H4 (cell line): ENCODE results near the gene RAB13. TPM values are rescaled to one million over a fixed set of nuclear protein-coding genes. Genes with fewer than 3 reads are reported as not detected.

Source experiments
- DNase-seq: peaks from one replicate; pipeline ENCODE4 v3.0.0-alpha.2; 2015; ENCODE audit warnings: low spot score
- total RNA-seq: library from RNA; depleted of rRNA; stranded (reverse); fragments of >200 nt; shearing (Covaris generic); gene quantifications from 2 replicates; pipeline ENCODE4 v1.2.3, GENCODE V29; 2014

The RAB13 gene
- total RNA-seq, 1 experiment from 2014 or later = 36.1 TPM

DNA sequence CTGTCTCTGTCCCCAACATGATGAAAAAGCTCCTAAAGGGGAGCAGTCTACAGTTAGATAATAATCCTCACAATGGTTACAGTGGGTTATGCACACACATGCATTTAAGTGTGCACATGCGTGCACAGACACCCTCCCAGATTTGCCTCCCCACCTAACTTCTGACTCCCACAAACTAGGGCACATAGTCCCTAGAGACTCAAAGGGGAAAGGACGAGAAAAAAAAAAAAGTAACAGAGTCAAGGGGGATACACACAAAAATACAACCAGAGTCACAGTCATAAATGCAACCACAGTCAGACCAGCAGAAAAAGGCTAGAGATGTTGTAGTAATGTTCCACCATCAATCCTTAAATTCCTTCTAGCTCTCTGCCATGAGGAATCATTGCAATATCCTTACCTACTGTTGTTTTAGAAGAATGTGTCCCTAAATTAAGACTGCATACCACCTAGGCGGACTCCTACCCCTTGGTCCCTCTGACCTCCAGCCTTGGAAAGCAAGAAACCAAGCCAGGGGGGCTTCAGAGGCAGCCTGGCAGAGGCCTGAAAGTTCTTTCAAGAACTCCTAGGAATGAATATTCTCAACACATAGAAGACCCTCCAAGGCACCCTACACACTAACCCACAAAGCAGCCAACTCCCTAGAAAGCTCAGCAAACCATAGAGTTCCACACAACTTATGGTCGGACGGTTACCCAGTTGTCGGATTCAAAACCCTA is 29.0 kb downstream of the RAB13 start:
- no peak for DNase-seq

DNA sequence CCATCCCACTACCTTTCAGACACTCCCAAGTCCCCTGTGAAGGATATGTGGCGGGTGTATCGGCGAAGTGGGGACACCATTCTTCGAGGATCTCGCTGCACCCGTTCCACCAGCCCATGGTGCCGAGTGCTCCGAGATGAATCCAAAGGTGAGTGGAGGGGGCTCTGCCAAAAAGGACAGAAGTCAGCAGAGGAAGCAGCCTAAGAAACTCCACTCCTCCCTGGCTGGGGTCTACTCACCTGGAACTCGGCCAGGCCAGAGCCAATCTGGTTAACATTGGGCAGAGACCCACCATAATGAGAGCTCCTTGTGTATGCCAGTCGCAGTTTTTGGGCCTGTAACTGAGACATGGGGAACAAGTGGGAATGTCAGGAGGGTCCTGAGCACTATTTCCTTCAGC is 31.3 kb downstream of the RAB13 start:
- DNase-seq = no peak

DNA sequence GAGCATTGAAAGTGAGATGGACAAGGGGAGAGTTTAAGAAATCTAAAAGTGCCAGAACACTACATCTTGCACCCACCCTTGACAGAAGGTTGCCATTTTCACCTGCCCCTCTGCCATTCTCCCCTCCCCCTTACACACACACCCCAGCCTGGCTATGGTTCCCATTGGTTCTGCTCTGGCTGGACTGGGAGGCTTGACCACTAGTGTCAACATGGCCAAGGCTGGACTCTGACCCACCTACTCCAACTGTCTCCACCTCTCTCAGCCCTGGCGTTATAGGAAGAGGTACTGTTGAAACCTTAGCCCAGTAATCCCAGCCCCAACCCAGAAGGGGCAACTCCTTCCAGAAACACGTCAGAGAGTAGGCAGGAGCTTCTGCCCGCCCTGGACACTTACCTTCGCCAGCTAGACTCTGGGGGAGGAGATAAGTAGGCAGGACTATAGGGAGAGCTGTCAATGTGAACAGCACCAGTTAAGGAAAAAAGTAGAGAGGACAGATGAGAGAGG is 32.2 kb downstream of the RAB13 start:
- no peak for DNase-seq

DNA sequence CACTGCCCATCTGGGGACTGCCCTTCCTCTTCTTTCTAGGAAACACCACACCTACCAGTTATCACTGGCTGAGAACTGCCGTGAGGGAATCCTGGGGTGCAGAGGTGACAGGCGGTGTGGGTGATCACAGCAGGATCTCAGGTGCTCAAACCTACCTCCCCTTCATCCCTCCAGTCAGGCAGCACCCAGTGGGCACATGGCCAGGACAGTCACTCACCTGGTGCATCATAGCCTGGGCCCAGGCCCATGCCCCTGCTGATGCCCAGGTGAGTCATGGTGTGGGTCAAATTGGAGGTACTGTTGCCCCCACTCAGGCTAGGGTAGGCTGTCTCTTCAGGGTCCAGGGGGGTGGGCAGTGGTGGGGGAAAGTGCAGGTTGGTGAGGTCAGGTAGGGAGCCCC is 34.3 kb downstream of the RAB13 start:
- DNase-seq = no peak

DNA sequence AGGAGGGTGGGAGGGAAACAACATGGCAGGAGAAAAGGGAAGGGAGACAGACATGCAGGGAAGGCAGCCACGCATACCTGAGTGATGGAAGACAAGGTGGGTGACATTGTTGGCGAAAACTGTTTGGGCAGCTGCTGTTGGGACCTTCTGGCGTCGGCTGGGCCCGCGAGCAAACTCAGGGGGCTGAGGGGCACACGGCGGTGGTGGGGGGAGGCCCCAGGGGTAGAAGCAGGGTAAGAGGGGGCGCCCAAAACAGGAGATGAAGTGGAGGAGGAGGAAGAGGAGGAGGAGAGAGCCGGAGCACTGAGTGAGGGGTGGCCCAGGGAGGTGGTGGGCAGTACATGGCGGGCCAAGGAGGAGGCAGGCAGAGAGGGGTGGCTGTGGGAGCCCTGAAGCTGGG is 35.0 kb downstream of the RAB13 start:
- DNase-seq = no peak

DNA sequence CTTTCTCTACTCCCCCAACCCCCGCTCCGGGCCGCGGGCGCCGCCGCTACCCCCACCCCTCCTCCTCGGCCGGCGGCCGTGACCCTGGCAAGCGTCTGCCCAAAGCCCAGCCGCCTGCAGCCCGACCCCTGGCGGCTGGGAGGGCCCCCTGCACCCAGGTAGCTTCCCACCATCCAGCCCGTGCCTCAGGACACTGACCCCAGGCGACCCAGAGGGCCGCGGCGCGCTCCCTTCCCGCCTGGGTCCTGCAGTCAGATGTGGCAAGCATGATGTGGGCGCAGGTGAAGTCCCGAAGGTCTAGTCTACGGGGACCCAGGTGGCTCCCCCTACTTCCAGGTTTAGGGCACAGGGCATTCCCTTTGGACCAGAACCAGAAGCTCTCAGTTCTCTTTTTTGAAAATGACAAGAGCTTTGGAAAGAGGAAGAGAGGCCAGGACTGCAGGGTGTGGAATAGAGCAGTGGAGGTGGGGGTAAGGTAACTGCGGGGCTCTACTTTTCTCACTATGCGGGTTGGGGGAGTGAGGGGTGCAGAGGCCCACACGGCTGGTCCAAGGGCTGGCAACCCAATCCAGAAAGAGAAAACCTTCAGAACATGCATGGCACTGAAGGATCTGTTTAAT is 39.4 kb downstream of the RAB13 start, which contains the start of gene DENND4B:
Gene DENND4B, minus strand, starts transcription at position 97 of the 620 bp plus-strand sequence. CDS start 2,344 bp downstream, outside the sequence.
- peak; percentile 55 for DNase-seq

DNA sequence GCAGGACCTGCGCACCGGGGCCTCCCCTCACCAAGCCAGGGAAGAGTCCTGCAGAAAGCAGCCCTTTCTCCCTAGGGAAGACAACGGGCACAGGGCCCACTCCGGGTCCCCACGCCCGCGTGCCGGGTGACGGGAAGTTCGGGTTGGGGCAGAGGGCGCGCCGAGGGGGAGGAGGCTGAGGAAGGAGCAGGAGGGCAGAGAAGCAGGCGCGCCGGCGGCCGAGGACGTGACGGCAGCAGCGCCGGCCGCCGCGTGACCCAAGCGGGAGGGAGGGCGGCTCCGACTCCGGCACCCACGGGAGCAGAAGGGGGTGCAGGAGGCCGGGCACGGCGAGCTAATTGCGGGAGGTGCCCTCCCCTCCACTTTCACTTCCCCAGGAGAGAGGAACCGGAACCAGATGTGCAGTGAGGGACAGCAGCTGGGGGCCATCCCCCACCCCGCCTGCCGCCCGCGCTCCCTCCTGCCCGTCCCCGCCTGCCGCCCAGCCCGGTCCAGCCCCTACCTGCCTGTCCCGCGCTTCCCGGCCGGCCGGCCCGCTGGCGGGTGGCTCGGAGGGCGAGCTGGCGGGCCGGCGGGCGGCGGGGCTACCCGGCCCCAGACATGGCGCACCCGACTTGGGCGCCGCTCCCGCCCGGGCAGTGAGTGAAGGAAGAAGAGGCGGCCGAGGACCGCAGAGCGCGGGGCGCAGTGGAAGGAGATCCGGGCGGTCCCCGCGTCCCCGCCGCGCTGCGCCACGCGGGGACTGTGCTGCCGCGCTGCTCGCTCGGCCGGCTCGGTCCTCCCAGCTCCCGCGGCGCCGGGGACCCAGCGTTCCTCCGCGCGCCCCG is 40.1 kb downstream of the RAB13 start:
- peak; percentile 51 for DNase-seq

DNA sequence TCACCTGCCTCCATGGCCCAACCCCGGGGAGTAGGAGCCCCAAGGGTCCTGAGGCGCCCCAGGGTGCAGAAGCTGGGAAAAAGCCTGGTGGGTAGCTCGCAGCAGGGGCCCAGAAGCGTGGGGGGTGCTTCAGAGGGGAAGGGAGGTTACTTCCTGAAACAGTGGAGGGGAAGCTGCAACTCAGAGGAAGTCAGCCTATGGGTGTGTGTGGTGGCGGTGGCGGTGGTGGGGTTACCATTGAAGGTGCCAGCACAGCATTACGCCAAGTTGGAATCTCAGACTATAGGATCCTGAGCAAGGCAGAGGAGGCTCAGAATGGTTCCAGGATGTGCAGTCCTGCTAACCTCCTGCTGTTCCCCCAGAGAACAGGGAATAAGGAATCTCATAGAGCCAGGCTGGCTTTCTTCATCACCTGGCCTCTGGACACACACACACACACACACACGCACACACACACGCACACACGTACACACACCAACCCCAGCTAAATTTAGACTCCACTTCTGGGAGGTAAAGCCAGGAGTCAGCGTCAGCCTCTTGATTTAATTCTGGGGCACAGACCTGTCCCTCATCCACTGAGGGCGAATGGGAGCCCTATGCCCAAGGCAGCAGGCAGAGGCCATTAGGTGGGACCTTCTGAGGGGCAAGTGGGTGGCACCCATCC is 40.9 kb downstream of the RAB13 start:
- no peak for DNase-seq

DNA sequence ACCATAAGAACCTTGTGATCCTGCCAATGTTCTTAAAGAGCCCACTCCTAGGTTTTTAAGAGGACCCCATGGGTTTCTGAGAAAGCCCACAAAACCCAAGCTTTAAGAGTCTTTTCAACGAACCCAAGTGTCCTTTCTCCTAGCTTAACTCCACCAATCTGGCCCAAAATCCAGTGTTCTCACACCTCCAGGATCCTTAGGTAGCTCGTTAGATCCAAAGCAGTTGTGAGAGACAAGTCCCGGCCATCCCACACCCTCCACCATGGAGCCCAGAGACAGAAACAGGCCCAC is 41.4 kb downstream of the RAB13 start:
- no peak for DNase-seq

DNA sequence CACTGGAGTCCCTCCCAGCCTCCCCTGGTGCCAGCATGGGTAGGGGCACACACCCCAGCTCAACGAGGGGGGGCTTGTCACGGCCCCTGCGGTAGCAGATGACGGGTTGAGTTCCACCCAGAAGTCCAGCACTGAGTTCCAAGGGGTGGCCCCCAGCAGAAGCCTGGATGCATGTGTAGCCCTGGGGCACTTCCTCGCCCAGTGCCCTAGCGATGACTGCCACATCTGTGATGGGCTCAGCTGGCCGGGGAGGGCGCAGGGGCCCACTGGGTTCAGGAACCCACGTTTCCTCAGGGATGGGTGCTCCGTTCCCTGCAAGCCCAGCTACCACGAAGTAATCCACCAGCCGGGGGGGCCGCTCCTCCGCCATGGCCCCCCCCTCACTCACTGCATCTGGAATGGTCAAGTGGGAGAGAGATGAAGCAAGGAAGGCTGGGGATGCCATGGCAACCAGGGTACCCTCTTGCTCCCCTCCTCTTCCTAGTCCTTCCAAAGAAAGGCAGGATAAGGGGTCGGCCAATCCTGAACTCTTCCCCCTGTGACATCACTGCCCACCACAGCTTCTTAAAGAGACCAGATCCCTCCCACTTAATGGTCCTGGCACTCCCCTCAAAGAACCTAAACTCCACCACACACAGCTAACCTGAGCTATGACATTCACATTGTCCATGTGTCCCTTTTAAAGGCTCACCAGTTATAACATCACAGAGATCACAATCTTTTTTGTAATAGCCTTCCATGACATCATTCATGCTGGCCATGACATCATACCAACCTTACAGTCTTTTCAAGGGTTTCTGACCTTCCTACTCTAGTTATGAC is 41.9 kb downstream of the RAB13 start:
- DNase-seq = no peak

DNA sequence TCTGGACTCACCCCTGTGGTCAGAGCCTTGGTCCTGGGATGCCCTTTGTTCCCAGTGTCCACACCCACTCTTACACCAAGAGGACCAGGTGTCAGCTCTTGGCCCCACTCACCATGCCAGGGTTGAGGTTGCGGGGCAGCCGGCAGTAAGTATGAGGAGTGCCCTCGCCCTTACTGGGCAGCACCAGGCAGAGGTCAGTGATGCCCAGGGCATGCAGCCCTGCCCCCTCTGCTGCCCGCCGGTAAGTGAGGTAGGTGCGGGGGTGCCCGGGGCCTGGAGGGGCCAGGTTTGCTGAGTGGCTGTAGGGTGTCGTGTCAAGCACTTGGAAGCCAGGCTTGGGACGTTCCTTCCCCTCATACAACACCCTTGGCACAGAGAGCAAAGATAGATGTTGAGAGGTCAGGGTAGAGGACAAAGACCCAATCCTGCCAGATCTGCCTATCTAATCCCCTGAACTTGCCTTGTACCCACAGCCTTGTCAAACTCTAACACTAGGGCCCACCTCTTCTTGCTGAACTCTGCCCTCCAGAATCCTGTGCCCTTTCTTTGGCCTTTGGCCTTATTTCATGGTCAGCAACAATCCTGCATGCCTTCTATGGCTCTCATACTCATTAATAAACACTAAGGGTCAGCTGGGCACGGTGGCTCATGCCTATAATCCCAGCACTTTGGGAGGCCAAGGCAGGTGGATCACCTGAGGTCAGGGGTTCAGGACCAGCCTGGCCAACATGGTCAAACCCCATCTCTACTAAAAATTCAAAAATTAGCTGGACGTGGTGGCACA is 43.2 kb downstream of the RAB13 start:
- no peak for DNase-seq

DNA sequence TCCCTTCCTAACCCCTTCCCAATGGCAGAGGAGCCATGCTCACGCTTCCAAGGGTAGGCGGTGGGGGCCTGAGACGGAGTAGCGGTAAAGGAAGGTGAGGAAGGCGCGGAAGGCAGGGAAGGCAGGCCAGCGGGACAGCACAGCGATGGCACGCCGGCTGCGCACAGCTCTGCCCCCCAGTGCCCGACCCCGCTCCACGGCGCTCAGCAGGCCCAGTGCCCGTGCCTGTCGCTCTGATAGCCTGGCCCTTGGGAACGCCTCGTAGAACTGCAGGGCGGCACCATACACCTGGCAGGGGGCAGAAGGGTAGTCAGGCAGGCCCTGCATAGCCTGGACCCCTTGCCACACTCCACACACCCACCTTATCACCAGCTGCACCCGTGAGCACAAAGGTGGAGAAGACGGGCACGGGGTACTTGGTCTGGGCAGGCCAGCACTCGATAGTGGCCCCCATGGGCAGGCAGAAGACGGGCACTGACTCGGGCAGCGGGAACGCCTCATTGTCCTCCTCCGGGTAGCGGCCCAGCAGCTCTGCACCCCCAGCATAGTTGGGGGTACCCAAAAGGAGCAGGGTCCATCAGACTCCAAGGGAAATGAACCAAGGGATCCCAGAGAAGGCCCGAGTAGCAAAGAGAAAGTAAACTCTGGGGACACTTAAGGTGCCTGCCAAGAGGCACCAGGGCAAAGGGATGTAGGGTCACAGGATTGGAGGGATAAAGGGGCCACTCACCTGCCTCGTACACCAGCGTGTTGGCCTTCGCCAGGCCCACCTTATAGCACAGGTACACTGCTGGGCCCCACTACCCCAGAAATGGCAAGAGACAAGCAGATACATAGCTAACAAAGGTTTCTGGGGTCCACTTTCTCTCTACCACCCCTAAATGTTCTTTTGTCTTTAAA is 44.1 kb downstream of the RAB13 start:
- no peak for DNase-seq

DNA sequence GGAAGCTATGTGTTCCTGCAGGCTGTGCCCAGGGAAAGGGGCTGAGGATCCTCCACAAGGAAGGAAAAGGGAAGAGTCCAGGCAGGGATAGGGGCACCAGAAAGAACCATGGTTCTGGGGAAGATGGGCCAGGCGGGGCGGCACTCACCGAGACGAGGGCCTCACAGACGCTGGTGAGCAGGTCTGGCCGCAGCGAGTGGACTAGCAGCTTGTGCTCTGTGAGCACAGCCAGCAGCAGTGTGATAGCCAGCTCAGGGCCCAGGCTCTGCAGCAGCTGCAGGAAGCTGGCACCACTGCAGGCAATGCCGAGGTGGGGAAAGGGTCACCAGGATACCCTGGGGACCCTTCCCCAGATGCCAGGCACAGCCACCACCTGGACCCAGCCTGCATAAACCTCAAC is 45.4 kb downstream of the RAB13 start:
- DNase-seq = no peak

DNA sequence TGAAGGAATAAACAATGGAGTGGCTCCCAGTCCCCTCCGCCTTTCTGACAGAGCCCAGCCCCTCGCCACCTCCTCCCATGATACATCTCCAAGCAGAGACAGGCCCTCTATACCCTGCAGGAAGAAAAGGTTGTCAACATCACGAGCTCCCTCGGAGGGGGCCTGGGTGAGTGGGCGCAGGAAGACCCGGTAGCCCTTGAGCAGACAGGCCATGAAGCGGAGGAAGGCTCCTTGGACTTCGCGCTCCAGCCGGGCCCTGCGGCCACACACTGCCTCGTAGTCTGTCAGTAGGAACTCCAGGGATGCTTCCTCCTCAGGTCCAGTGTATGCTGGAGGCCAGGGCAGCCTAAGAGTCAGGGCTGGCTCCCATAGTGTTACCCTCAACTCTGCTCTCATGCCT is 46.7 kb downstream of the RAB13 start:
- no peak for DNase-seq

DNA sequence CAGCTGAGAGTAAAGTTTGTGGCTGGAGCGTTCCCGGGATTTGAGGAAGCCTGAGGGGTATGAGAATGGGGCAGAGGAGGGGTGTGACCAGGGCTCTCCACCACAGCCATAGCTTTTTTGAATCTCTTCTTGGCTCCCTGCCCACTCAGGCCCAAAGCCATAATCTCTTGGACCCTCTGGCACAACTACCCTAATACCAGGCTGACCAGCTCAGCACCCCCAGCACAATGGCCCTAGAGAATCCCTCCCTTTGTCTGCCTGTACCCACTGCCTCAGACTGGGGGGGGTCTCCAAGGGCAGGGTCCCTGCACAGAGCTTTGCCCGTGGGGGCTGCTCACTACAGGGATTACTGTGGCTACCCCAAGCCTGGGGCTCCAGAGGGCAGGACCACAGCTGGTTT is 47.1 kb downstream of the RAB13 start:
- no peak for DNase-seq

DNA sequence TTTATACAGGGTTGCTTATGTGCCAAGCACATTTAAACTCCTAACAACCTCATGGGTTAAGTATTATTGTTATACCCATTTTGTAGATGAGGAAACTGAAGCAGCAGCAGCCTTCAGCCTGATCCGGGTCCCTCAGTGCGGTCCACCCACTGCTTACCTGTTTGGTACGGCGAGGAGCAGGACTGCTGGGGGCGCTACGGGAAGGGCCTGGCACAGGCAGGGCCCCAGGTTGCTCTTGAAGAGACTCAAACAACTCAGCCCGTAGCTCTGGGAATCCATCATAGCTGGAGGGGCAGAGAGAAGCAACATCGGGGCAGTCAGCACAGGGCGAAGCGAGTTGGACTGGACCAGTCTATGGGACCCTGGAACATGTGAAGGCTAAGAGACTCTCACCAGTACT is 48.8 kb downstream of the RAB13 start:
- no peak for DNase-seq

DNA sequence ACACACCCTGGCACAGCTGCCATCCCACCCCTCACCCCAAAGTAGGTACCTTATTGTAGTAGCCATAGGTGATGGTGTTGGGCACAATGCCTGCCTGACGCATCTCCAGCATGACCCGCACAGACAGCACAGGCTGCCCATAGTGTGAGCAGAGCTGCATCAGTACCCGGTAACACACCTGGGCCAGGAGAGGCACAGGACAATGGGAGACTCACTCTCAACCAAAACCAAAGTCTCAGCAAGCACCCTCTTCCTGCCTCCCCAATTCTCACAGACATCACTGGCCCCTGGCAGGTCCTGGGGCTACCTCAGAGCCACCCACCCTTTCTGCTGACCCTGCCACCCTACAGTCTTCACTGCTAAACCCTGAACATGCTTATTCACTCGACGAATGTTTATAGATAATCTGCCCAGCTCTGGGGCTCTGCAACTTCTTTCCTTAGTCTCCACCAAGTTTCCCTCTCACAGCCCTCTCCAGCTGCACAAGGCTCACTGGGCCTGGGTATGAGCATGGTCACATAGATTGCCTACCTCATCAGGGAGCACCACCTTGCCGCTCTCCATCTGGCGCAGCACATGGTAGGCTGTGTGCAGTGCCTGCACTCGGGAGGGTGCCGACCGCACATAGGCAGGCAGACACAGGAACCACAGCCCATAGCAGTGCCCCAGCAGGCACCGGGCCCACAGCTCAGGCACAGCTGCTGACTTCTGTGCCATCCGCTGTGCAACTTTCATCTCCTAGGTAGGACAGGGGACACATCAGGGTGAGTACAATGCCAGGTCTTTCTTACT is 49.9 kb downstream of the RAB13 start:
- DNase-seq = no peak

DNA sequence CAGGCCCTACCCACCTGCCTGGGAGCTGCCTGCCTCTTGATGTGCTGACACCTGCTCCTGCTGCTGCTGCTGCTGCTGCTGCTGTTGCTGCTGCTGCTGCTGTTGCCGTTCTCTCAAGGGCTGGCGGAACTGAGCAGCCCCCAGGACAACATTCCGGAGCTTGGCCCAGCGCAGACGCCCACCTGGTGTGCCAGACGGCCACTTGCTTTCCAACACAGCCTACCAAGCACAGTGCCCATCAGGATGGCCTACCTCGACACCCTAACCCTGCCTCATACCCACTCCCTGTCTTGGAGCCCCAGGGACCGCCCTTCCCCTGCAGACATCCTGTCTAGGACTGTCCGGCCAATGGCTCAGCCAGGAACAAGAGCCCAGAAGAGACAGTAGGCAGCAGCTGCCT is 51.4 kb downstream of the RAB13 start:
- DNase-seq = no peak

DNA sequence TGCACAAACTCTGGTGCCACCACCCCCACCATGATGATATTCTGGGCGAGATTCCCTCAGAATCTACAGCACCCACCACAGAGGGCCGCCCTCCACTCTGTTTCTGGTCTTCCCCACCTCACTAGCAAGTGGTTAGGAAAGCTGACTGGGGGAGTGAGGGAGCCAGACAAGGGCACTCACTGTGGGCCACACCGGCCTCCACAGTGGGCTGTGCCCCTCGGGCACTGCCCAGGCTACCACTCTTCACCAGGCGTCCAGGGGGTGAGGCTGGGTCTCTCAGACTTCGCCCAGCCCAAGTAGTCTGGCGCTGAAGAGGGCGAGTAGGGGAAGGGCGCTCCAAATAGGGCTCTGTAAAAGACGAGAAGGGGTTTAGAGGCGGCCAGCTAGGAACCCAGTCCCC is 52.2 kb downstream of the RAB13 start:
- DNase-seq = no peak
